Heart left ventricle (tissue), 16 donors: ENCODE measurements around the gene FAM163A. TPM values are rescaled to one million over a fixed set of nuclear protein-coding genes. Genes with fewer than 3 reads are reported as not detected.
"Not testable (repeated sequence)": the region's sequence is repeated elsewhere in the genome, so short reads cannot be mapped to it uniquely, and the experiment has no call there.

Experiments used
- ATAC-seq, 4 donors: fragments of 200-7000 bp; cut with Tn5 transposase; one replicate each; pipeline ENCODE4 v1.9.1; 2020 to 2022; ENCODE audit warnings: moderate library complexity in 4 of 4, mild to moderate bottlenecking in 3 of 4, moderate number of reproducible peaks in 1 of 4
- DNase-seq, 5 donors: peaks; one replicate each; pipeline ENCODE4 v3.0.0-alpha.2; 2020
- H3K27ac ChIP-seq, 12 donors: fragments of 200-600 bp; sonication (generic) in 4 of 12; one replicate each; pipeline versions ENCODE4 v1.5.0 to v1.8.0; 2016 to 2022; ENCODE audit warnings: mild to moderate bottlenecking in 2 of 12
- H3K27me3 ChIP-seq, 9 donors: fragments of 200-600 bp; sonication (generic) in 2 of 9; one replicate each; pipeline versions ENCODE4 v1.5.1 to v1.8.0; 2016 to 2022; ENCODE audit warnings: mild to moderate bottlenecking in 3 of 9
- H3K36me3 ChIP-seq, 9 donors: fragments of 200-600 bp; sonication (generic) in 2 of 9; one replicate each; pipeline versions ENCODE4 v1.5.0 to v1.8.0; 2018 to 2022; ENCODE audit warnings: mild to moderate bottlenecking in 2 of 9
- H3K4me1 ChIP-seq, 12 donors: fragments of 200-600 bp; sonication (generic) in 4 of 12; one replicate each; pipeline versions ENCODE4 v1.5.0 to v1.8.0; 2016 to 2022; ENCODE audit warnings: mild to moderate bottlenecking in 3 of 12
- H3K4me3 ChIP-seq, 12 donors: fragments of 200-600 bp; sonication (generic) in 4 of 12; one replicate each; pipeline versions ENCODE4 v1.5.0 to v1.8.0; 2017 to 2022; ENCODE audit warnings: mild to moderate bottlenecking in 9 of 12, moderate library complexity in 4 of 12
- H3K9me3 ChIP-seq, 12 donors: fragments of 200-600 bp; sonication (generic) in 4 of 12; one replicate each; pipeline versions ENCODE4 v1.5.0 to v1.8.0; 2016 to 2022; ENCODE audit warnings: mild to moderate bottlenecking in 1 of 12
- CTCF ChIP-seq, 12 donors: fragments of 200-600 bp; sonication (generic) in 4 of 12; IDR thresholded peaks; one replicate each; pipeline versions ENCODE4 v1.5.0 to v1.8.0; 2018 to 2022; ENCODE audit warnings: antibody characterized with exemption in 12 of 12, mild to moderate bottlenecking in 5 of 12
- POLR2A ChIP-seq, 2 donors: fragments of 450-650 bp; IDR thresholded peaks; one replicate each; pipeline ENCODE4 v1.6.1; 2017; ENCODE audit warnings: antibody characterized with exemption in 2 of 2, mild to moderate bottlenecking in 2 of 2, moderate library complexity in 2 of 2
- WGBS, 4 donors: extraction: QIAGEN DNeasy Blood & Tissue Kit in 2 of 4; methylation state at CpG; one replicate each; pipeline versions ENCODE4 v1.1.5 to v1.1.7; 2013 to 2018; 5-methylcytosine and 5-hydroxymethylcytosine counted together
- intact Hi-C, 10 donors: fragments of 100-400 bp; cut with DNase I; formaldehyde crosslinking; loops; one replicate each; pipeline versions ENCODE4 v1.11.1 to v1.14.2; 2022
- long read RNA-seq, 3 donors: library from polyadenylated mRNA; unstranded; transcript quantifications; one replicate each; pipeline ENCODE4 v2.0.0, GENCODE V29; 2020 to 2021
- polyA plus RNA-seq, 2 donors: library from polyadenylated mRNA; stranded (reverse); fragments of 200-250 nt; gene quantifications; one replicate each; pipeline ENCODE4 v1.2.3, GENCODE V29; 2013
- total RNA-seq, 9 donors: library from RNA; depleted of rRNA in 2 of 9; stranded (reverse); fragments of >200 nt in 2 of 9; fragmentation: NEBNext Ultra II Directional in 3 of 9; extraction: Animal tissue kit (Norgen Biotek cat#: 25700) in 3 of 9; gene quantifications; one replicate each; pipeline versions ENCODE4 v1.1.0 to v1.2.4, GENCODE V29; 2016 to 2023
- donor health status: ischemic (EF 13 %, LVEDD 7.1; RV severe dilation, severe dysfunction).
- donor health status: healthy with polysubstance abuse.
- donor health status: DM: no; HTN: yes; CAD: no.
- donor health status: DM: no; HTN: no; CAD: no.
- donor health status: ischemic (EF 25% LVEDD 6.9; RV normal size, moderate dysfunction).
- donor health status: ischemic (EF 25% LVEDD 5.7; RV mildly dilated, moderate dysfunction).
- donor health status: healthy.
- donor health status: DM: yes; HTN: yes; CAD: no.
- donor health status: ischemic (EF 35%, LVEDD 5.7; RV mildly dilated, moderate dysfunction).
- donor health status: nonischemic (EF 11% LVEDD 7.7; RV severe dilation, severe dysfunction).
- donor health status: DM: yes; HTN: yes; CAD: no.
- donor health status: PGD.
- donor health status: ischemic (EF 29% LVEDD 5.4; RV normal size, mild dysfunction).
- donor health status: nonischemic (EF 23%, LVEDD 6.1; RV moderate dilation, normal function).

FAM163A gene
- under 1 TPM in 8 of 9 donors, not detected in 1; 0.09 to 0.27 (median 0.16) TPM for total RNA-seq
- polyA plus RNA-seq: under 1 TPM; 0.04 to 0.28 TPM
- long read RNA-seq, donor 1: 0 reads
- long read RNA-seq, donor 2, partial matches to known transcripts: 0 of 1 reads
- long read RNA-seq, donor 2, other reads (novel, unspliced or antisense): 0 of 1 reads
- long read RNA-seq, donor 3, partial matches to known transcripts: 0 of 1 reads
- long read RNA-seq, donor 3, other reads (novel, unspliced or antisense): 1 of 1 reads

- Histone ChIP-seq H3K27me3 (peaks cover 23 to 85% (median 54%) of the 10 kb centered on the region in 9 donors), H3K9me3 (peaks cover 0 to 7% (median 0%) of the 10 kb centered on the region in 12 donors), H3K36me3 (no peaks in the 10 kb centered on the region), H3K27ac (peak within 1 kb of the TSS in 1 of 12 donors; percentile 6), H3K4me3 (peak within 1 kb of the TSS; percentile 18 to 54 (median 44)), H3K4me1 (peaks cover 0 to 23% (median 16%) of the 10 kb centered on the region in 12 donors)
- no peak for TF ChIP-seq CTCF (IDR thresholded peaks at IDR 0.05)
- no peak for TF ChIP-seq POLR2A (IDR thresholded peaks at IDR 0.05)
- intact Hi-C loops: no loop called here
- 0 to 4% (median 1%) methylated on average over 16 to 92 of the region's 92 CpGs for WGBS, 4 donors
- ATAC-seq: peak in 3 of 4 donors; percentile 48 to 67 (median 60)
- peak in 3 of 5 donors; percentile 20 to 68 (median 25) for DNase-seq
Measured at GRCh38 chr1:179742717-179743678, at the start of gene FAM163A. Gene FAM163A, plus strand, starts transcription at chr1:179743291. Its CDS starts 69,807 bp downstream, at chr1:179813098.

- H3K9me3 ChIP-seq, H3K4me1 ChIP-seq, DNase-seq, H3K36me3 ChIP-seq, intact Hi-C loops, H3K27ac ChIP-seq, H3K4me3 ChIP-seq, ATAC-seq: not testable (repeated sequence)
- WGBS, 4 donors: 32 to 51% (median 49%) methylated on average over 4 to 6 of the region's 6 CpGs
- peaks cover 0 to 43% (median 0%) of the 10 kb centered on the region in 9 donors for H3K27me3 ChIP-seq
Measured at GRCh38 chr1:179694530-179694929, 48.6 kb upstream of the FAM163A start.

GRCh38 chr1:179702946-179703539 is 40.0 kb upstream of the FAM163A start:
- H3K4me3 ChIP-seq: no peak overlapping the region
- no peak for ATAC-seq
- no peak for DNase-seq
- intact Hi-C loops: loop anchor here in 3 of 10 donors (10.0 kb wide), 2 partner anchors 472 to 482 kb away; no protein-coding TSS in a partner anchor
- TF ChIP-seq CTCF (IDR thresholded peaks at IDR 0.05) (no peak), POLR2A (IDR thresholded peaks at IDR 0.05) (no peak)
- peaks cover 0 to 4% (median 0%) of the 10 kb centered on the region in 9 donors for H3K27me3 ChIP-seq
- no peak overlapping the region for H3K27ac ChIP-seq
- H3K9me3 ChIP-seq: peaks cover 0 to 3% (median 0%) of the 10 kb centered on the region in 12 donors
- H3K4me1 ChIP-seq: peaks cover 0 to 3% (median 0%) of the 10 kb centered on the region in 12 donors
- H3K36me3 ChIP-seq: no peaks in the 10 kb centered on the region
- 76 to 89% (median 82%) methylated on average over 5 of the region's 5 CpGs for WGBS, 4 donors

GRCh38 chr1:179706339-179706941 is 36.7 kb upstream of the FAM163A start:
- Histone ChIP-seq H3K4me1 (peaks cover 0 to 30% (median 18%) of the 10 kb centered on the region in 12 donors), H3K4me3 (no peak overlapping the region), H3K36me3 (no peaks in the 10 kb centered on the region), H3K9me3 (no peaks in the 10 kb centered on the region), H3K27me3 (peaks cover 0 to 4% (median 0%) of the 10 kb centered on the region in 9 donors), H3K27ac (no peak overlapping the region)
- intact Hi-C loops: loop anchor here in 8 of 10 donors (1.0 to 10.0 kb wide), 8 partner anchors 102 to 478 kb away; no protein-coding TSS in a partner anchor
- ATAC-seq (no peak), DNase-seq (peak in 4 of 5 donors; percentile 37 to 63 (median 50))
- 0 to 2% (median 0%) methylated on average over 3 of the region's 3 CpGs for WGBS, 4 donors
- TF ChIP-seq POLR2A (IDR thresholded peaks at IDR 0.05) (no peak), CTCF (IDR thresholded peaks at IDR 0.05) (peak; percentile 47 to 90 (median 78))
